HG03095 (cell line): Measurements from ENCODE around the gene CCDC89.
"Not testable (repeated sequence)": the region's sequence is repeated elsewhere in the genome, so short reads cannot be mapped to it uniquely, and the experiment has no call there.

Source experiments
- ATAC-seq: cut with Tn5 transposase; IDR thresholded peaks from one replicate; pipeline ENCODE4 v1.9.1; 2021; ENCODE audit warnings: moderate library complexity; ENCODE audit not compliant: unreplicated experiment

Gene CCDC89

DNA sequence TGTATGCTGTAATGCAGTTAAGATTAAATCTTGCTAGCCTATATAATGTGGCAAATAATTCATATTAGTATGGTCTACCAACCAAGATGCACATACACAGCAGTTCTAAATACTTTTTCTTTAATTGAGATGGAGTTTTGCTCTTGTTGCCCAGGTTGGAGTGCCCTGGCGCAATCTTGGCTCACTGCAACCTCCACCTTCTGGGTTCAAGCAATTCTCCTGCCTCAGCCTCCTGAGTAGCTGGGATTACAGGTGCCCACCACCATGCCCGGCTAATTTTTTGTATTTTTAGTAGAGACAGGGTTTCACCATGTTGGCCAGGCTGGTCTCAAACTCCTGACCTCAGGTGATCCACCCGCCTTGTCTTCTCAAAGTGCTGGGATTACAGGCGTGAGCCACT lies 31.7 kb downstream of the CCDC89 start:
- ATAC-seq: not testable (repeated sequence)

DNA sequence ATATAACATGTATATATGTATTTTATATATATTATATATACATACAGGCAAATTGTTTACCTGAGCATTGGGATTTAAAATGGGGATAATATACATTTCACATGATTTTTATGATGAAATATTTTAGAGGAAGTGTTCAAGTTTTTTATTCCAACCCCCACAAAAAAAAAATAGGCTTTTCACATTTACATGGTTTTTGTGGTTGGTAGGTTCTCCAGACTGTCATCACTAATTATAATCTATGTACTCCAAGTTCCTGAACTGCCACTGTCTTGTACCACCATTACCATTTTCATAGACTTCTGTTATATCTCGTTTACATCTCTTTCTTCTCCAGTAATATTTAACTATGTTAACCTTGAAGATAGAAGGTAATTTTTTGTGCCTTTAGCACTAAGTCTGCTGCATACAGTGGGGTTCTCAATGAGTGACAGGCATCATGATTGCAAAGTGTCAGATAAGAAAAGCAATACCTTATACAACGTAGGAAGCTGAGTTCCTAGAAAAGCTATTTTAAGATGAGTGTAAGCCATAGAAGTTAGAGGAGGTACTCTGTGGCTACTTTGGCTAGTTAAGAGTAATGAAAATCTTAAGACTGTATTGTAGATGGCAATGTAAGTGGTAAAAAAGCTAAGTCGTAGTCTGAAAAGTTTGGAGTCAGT lies 33.1 kb downstream of the CCDC89 start:
- ATAC-seq: no peak

DNA sequence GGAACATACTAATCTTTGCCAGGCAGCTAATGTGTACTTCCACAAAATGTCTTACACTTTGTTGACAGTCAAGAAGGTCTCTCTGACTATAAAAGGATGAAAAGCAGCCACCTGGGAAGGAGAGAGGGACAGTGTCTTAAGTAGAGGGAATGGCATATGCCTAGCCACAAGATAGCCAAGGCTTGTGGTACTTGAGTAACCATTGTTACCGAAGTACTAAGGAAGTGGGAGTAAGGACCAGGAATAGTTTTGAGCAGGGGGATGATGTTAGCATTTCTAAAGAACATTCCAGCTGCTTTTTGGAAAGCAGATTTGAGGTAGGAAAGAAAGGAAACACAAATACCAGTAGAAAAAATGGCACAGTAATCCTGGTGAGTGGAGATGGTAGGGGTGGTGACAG lies 34.9 kb downstream of the CCDC89 start:
- no peak for ATAC-seq

DNA sequence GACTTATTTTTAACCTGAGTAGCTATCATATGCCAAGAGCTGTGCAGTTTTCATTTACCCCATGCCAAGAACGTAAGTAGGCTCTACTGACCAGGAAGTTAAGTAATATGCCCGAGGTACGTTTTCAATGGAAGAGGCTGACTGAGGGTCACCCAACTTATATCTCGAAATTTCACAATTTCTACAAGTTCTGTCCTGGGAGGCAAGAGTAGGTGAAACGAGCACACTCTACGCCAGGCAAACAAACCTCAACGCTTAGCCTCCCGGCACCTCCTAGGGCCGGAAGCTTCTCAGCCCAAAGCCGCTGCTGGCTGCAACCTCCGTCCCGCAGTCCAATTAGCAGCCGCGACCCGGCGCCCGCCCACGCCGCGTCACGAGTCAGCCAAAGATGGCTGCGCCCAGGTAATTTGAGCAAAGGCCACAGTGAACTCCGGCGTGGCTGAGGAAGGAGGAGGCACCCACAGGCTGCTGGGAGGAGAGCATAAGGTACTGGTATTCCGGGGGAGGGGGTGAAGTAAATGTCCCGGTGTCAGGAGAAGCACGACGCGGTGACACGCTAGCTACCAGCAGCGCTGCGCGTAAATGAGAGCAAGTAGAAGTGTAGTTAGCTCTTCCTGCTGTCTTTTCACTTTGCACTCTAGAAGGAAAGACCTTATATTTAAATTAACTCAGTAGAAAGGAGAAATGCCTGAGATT lies 38.2 kb downstream of the CCDC89 start, which contains the start of gene TMEM126A:
TSS of gene TMEM126A (plus strand) at position 364 of the 696 bp plus-strand sequence. CDS start 2,289 bp downstream, outside the sequence.
- ATAC-seq: peak; percentile 100

DNA sequence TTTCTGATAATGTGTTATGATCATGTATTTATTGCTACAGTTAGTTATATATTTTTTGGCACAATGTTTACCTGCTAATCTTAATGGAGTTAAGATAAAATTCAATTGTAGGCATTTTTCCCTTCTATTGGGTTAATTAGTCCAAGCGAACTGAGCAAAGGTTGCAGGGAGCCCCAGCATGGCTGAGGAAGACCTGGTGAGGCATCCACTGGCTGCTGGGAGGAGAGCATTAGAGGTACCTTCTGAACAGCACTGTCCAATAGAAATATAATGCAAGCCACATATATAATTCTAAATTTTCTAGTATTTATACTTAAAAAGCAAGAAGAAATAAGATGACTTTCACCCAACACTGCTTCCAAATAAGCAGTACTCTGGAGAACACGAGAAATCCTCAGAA lies 38.9 kb downstream of the CCDC89 start:
- peak; percentile 8 for ATAC-seq

DNA sequence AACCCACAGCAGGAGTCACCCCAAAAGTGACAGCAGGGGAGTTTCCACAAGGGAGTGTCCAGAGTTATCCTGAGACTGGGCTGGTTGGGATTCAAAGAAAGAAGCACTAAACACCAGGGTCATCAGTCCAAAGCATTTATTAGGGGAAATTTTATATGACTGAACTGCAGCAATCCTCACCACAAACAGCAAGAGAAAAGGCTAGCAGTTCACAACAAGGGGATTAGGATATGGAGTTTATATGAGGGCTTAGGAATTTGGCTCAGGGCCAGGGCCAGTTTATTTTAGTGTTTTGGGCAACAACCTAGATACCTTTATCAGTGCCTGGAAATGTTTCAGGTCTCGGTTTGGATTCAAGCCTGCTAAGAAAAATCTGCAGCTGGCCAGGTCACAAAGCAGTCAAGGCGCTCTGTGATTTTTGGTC lies 42.8 kb downstream of the CCDC89 start:
- no peak for ATAC-seq

DNA sequence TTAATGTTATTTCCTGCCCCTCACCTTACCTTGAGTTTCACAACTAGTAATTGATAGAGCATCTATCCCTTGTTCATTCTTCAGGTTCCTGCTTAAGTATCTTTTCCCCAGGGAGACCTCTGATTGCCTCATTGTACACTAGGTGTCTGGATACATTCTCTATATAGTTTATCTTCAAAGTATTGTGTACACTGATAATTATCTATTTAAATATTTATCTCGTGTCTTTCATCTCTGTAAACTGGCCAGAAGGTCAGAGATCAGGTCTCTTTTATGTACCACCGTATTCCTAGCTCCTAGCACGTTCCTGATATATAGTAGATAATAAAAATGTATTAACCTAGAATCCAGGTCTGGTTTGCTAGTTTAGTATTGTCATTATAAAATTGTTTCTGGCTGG lies 51.2 kb downstream of the CCDC89 start:
- no peak for ATAC-seq
